GM19324 (cell line): ENCODE data around the gene DAPK3.
"Not testable (repeated sequence)": the region's sequence is repeated elsewhere in the genome, so short reads cannot be mapped to it uniquely, and the experiment has no call there.

ENCODE experiments used
- ATAC-seq: cut with Tn5 transposase; IDR thresholded peaks from one replicate; pipeline ENCODE4 v1.9.1; 2021; ENCODE audit warnings: mild to moderate bottlenecking, moderate library complexity; ENCODE audit not compliant: unreplicated experiment, low FRiP score

Gene DAPK3

DNA sequence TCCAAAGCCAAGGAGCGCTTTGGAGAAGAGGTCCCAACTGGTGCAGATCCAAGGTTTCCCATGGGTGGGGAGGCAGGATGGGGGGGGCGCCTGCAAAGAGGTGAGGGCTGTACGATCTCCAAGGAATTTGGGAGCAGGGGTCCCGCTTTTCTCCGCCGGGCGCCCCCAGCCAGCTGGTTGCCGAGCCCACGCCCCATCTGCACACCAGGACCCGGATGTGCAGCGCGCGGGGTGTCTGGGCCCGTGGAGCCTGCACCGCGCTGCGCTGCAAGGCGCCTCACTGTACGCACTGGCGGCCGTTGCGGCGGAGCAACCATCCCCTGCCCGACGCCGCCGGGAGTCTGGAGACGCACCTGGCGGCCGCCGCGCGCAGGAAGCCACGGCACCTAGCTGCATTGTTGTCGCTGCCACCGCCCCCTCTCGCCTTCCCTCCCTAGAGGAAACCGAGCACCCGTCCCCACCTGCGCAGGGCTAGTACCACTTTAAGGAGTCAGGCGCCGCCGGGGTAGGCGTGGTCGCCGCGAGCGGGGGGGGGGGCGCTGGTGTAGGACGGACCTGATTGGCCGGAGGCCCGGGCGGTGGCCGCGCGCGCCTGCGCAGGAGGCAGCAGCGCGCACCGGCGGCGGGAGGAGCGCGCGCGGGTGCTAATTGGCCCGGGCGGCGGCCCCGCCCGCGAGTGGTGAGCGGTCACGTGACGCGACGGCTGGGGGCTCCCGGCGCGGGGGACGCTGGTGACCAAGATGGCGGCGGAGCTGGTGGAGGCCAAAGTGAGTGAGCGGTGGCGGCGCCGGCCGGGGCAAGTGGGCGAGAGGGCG is 36.3 kb upstream of the DAPK3 start, which contains the start of gene PIAS4:
Gene PIAS4 (plus strand): TSS at position 716 of the 815 bp plus-strand sequence. CDS start 25 bp downstream, at position 741.
- ATAC-seq, result peak; percentile 95

DNA sequence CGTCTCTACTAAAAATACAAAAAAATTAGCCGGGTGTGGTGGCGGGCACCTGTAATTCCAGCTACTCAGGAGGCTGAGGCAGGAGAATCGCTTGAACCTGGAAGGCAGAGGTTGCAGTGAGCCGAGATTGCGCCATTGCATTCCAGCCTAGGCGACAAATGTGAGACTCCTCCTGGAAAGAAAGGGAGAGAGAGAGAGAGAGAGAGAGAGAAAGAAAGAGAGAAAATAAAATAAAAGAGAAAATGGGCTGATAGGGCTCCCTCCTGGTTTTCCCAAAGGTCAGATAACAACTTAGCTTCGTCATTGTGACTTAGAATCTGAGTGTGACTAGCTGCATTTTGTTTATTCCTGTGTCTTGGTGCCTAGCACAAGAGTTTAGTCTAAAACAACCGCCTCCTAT is 34.5 kb upstream of the DAPK3 start:
- ATAC-seq, result not testable (repeated sequence)

DNA sequence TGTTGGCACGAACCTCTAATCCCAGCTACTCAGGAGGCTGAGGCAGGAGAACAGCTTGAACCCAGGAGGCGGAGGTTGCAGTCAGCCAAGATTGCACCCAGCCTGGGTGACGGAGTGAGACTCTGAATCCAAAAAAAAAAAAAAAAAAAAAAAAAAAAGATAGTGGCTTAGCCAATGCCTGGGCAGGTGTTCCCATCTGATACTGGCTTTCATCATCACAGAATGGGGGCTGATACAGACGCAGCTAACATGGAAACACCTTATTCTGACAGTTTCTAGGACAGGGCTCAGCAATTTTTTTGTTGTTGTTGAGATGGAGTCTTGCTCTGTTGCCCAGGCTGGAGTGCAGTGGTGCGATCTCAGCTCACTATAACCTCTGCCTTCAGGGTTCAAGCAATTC is 29.9 kb upstream of the DAPK3 start:
- not testable (repeated sequence) for ATAC-seq

DNA sequence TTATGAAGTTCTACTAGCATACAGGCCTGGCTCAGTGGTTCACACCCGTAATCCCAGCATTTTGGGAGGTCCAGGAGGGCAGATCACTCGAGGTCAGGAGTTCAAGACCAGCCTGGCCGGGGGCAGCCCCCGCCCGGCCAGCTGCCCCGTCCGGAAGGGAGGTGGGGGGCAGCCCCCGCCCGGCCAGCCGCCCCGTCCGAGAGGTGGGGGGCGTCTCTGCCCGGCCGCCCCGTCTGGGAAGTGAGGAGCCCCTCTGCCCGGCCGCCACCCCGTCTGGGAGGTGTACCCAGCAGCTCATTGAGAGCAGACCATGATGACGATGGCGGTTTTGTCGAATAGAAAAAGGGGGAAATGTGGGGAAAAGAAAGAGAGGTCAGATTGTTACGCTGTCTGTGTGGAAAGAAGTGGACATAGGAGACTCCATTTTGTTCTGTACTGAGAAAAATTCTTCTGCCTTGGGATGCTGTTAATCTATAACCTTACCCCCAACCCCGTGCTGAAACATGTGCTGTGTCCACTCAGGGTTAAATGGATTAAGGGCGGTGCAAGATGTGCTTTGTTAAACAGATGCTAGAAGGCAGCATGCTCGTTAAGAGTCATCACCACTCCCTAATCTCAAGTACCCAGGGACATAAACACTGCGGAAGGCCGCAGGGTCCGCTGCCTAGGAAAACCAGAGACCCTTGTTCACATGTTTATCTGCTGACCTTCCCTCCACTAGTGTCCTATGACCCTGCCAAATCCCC is 27.9 kb upstream of the DAPK3 start:
- not testable (repeated sequence) for ATAC-seq

DNA sequence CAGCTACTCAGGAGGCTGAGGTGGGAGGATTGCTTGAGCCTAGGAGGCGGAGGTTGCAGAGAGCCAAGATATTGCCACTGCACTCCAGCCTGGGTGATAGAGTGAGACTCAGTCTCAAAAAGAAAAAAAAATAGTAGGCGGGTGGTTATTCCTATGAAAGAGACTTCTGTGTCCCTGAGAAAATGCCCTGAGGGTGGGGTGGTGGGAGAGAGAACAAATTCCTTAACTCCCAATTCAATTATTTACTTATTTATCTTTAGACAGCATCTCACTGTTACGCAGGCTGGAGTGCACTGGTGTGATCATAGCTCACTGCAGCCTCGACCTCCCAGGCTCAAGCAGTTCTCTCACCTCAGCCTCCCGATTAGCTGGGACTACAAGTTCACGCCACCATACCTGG is 24.7 kb upstream of the DAPK3 start:
- ATAC-seq, result no peak

DNA sequence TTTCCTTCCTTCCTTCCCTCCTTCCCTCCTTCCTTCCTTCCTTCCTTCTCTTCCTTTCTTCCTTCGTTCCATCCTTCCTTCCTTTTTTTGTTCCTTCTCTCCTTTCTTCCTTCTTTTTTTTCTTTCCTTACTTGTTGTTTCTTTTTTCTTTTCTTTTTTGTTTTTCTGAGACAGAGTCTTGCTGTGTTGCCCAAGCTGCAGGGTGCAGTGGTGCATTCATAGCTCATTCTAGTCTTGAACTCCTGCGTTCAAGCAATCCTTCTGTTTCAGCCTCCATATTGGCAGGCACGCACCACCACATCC is 19.9 kb upstream of the DAPK3 start:
- no peak for ATAC-seq

DNA sequence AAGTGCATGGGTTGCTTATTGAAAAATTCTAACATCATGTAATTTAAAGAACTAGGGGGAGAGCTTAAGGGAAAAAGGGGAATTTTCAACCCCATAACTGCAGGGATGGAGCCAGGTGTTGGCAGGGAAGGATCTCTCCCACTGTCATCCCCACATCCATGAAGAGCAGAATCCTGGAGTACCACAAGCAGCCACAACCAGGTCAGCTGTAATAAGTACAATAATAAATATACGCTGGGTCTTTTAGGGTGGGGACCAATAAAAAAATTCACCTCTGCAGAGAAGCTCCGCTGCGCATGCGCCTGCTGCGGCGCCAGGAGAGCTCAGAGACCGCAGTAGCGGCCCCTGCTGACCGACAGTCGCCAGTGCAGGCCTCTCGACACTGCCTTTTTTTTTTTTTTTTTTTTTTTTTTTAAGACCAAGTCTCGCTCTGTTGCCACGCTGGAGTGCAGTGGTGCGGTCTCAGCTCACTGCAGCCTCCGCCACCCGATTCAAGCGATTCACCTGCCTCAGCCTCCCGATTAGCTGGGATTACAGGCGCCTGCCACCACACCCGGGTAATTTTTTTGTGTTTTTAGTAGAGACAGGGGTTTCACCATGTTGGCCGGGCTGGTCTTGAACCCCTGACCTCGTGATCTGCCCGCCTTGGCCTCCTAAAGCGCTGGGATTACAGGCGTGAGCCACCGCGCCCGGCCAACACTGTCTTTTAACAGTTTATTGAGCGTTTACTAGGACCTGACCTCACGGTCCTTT is 16.9 kb upstream of the DAPK3 start:
- no peak for ATAC-seq

DNA sequence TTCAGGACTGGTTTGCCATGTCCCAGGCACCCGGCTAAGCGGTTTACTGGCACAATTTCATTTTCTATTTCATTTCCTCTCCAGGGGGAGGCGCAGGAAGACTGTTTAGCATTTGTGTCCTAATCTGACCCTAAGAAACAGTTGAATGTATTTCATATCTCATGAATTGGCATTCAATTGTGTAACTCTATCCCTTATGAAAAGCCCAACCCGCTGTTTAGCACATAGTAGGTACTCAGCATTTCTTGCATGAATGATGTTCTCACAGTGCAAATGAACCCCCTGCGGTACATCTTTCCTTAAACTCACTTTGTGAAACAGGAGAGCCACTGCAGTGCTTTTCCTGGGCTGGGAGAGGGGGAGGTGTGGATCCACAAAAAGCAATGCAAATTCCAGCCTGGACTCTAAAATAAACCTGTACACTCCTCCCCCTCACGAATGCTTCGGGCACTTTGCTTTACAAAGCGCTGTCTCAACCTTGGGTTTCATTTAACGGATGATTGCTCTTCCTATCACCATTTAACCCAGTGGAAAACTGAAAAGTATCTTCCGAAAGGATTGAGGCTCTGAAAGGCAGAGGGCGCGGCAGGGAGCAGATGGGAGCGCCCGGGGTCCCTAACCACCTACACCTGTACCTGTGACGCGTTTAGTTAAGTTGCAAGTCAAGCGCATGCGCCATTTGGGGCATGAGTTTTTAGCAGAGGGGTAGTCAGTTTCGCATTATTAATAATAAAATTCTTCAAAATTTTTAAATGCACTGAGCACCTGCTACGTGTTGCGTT is 15.6 kb upstream of the DAPK3 start:
- no peak for ATAC-seq

DNA sequence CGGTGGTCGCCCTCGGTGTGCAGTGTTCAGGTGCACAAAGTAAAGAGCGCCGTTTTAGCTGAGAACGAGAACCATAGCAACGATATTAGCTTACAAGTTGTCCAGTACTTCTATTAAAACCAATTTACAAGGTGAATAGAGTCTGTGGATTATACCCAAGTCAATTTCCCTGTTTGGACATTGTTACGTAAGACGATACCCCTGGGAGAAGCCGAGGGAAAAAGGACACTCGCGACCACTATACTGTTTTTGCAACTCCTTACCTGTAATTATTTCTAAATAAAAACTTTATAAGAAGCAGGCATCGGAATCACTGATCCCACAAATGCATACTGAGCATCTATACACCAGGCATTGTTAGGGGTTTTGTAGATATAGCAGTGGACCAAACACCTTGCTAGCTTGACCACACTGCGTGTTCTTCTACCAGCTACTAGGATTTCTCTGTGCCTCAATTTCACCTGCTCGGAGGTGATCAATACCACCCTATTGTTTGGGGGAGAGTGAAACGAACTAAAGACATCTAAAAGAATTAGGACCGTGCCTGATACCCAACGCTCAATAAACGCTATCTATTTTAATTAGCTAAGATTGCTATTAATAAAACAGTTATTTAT is 14.9 kb upstream of the DAPK3 start:
- no peak for ATAC-seq

DNA sequence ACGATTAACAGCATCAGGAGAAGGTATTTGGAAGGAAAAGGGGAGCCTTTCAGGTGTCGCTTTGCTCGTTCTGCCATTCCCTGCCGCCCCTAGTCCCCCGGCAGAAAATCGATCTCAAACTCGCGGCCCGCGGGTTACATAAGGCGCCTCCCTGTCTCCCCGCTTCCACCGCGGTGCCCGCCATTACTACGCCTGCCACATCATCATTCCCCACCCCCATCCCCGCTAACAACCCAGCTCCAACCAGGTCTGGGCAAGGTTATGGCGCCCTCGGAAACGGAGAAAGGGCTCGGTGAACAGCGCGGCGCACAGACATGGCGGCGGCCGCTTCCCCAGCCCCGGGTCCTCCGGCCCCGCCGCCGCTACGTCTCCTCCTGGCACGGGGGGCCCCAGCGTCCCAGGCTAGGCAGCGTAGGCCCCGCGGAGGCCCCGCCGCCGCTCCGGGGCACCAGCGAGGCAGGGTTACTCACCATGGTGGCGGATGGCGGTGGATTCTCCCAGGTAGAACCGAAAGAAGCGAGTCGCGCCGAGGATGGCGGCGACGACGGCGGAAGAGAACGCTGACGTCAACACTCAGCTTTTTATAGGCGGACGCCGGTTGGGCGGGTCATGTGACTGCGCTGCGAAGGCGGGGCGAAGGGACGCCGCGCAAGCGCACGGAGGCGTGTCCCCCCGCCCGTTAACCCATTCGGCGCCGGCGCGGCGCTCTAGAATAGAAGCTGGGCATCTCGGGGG is 14.2 kb upstream of the DAPK3 start, which contains the start of gene EEF2:
Gene EEF2 (minus strand): TSS at position 556 of the 735 bp plus-strand sequence. CDS start 83 bp downstream, at position 473.
- peak; percentile 70 for ATAC-seq

DNA sequence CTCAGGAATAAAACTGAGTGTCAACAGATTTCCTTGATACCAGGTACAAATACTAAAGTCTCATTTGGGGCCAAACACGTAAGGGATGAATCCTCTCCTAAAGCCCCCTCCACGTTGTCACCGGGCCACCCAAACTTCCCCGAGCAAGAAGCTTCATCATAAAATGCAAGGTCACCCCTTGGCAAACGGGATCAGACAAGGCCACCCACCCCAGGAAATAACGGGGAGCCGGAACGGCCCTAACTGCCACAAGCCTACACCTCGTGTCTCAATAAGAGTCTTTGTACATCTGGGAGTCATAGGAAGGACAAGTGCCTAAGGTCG is 13.6 kb upstream of the DAPK3 start:
- no peak for ATAC-seq

DNA sequence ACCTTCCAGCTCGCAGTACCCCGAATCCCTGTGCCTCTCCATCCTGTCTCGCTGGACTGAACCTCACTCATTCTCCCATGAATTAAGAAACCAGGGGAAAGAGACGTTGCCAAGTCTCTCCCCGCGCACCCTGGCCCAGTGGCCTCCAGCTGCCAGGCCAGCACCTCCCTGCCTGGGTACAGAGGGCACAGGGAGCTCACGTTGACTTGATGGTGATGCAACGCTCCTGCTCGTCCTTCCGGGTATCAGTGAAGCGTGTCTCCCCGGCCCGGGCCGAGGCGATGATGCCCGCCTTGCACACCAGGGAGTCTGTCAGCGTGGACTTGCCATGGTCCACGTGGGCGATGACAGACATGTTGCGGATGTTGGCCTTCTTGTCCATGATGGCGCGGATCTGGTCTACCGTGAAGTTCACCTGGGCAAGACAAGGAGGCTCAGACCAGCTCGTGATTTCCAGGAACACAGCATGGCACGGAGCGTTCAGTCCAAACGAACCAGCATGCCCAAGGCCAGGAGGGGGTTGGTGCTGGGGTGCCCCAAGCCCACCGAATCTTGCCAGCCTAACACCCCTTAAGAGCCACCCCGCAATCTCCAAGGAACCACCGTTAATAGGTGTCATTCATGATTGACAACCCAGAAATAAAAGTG is 13.2 kb upstream of the DAPK3 start:
- no peak for ATAC-seq

DNA sequence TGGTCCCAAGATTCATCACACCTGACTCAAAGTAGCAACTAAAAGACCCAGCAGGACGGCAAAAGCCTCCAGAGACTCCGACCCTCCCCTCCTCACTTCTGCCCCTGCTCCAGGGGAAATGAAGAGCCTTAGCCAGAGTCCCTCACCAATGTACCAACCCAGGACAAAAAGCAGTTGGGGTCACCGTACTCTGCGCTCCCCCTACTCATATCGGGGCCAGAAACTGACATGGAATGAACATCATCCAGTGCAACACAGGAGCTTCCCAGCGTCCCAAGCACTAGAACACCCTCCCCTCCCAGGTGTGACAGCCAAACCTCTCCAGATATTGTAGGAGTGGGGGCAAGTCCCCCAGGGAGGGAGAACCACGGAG is 12.6 kb upstream of the DAPK3 start:
- no peak for ATAC-seq

DNA sequence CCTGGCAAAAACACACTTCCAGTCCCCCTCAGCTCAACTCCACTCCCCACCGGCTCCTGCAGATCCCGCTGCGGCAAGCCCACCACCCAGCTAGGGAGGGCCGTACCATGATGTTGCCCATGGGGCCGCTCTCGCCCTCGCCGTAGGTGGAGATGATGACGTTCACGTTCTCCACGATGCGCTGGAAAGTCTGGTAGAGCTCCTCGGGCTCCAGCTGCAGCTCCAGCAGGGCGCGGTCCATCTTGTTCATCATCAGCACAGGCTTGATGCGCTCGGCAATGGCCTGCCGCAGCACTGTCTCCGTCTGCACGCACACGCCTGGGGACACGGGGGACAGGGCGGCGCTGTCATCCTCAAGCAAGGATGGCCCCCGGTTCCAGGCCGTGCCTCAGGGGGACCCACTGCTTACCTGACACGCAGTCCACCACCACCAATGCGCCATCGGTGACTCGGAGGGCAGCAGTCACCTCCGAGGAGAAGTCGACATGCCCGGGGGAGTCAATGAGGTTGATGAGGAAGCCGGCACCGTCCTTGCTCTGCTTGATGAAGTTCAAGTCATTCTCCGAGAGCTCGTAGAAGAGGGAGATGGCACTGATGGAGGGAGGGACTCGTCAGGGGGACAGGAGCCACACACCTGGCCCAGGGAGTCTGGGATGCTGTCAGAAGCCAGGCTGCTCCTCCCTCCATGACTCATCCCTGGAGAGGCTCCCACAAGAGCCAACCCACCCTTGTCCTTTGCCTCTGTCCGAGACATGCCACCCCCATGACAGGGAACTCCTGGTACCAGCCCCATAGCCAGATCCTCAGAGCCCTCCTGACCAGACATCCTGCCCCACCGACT is 12.0 kb upstream of the DAPK3 start:
- ATAC-seq, result no peak

DNA sequence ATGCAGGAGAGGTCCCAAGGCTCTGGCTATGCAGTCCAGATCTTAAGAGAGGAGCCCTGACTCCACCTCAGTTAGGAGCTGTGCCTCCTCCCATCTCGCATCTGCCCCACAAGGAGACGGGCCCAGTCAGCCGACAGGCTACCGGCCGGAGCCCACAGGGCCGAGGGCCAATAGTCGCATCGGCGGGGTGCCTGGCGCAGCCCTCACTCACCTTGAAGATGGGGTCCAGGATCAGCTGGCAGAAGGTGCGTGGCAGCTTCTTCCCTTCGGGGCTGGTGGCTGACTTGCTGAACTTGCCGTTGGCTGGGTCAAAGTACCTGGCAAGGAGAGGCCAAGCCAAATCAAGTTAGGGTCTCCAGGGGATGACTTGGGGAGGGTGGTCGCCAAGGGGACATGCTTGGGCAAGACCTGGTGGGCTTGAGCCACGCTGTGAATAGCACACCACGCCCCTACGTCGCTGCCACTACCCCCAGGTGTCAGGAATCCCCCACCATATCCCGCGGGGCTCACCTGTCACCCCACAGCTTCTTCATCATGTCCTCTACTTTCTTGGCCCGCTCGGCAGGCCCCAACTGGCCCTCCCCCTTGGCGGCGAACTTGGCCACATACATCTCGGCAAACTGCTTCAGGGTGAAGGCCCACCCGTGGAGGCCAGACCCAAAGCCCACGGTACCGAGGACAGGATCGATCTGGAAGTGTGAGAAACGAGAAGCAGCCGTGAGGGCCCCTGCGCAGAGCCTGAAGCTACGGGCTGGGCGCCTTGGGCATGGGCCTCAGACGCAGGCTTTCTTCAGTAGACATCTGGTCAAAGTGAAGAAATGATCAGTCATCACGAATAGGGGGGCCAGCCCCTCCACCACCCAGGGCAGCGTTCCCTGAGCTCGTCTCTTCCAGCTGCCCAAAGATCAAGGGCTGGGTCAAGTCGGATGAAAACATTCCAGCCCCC is 11.1 kb upstream of the DAPK3 start:
- no peak for ATAC-seq

DNA sequence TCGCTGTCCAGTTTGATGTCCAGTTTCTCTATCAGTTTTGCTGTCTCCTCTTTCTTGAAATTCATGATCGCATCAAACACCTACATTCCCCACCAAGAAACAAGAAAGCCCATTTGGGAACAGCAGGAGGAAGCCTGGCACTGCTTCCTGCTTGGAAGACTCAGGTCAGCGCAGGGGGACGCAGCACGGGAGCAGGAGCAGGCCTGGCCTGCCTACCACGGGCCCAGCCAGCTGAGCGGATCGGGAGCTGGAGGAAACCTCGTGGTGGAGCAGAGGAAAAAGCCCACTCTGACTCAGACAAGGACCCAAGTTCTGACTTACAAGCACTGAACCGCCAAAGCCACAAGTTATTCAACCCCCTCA is 10.5 kb upstream of the DAPK3 start:
- ATAC-seq, result no peak
